SIG-M5 treated with dmso at 0.1 percent for 504 hours (cell line): Measurements from ENCODE around the gene TRPV2.

Source experiments
- DNase-seq: peaks from one replicate; lab custom pipeline; 2025; ENCODE audit not compliant: unreplicated experiment; lab: John Stamatoyannopoulos, UW

The TRPV2 gene

GRCh38 chr17:16473044-16474011, 58.0 kb downstream of the TRPV2 start:
- DNase-seq = no peak

DNA sequence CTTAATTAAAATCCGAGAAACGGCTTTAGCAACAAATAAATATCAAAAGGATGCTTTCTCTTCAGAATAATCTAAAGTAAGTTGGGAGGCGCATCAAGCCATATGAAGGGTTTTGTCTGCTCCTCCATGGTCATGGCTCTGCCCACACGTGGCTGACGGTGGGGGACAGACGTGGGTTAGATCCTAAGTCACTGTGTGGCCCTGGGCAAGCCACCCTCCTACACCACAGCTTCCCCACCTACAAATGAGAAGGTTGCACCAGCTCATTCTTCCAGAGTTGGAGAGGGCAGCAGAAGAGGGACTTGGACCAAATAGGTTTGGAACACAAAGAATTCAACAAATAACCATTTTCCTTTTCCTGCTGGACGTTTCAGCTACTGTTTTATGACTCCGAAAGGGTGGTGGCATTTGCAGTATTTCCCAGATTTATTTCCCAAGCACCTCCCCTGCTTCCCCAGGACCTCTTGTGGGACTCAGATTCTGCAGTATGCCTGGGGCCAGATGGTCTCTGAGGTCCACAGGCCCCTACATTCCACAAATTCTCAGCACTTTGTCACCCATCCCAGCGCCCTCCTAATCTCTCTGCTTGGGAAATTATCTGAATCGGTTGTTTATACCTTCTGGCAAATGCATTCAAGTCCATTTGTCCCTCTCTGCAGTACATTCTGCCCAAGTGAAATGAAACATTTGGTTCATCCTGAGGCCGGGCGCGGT, 58.8 kb downstream of the TRPV2 start:
- no peak for DNase-seq

GRCh38 chr17:16475179-16475704, 59.9 kb downstream of the TRPV2 start:
- no peak for DNase-seq

- no peak for DNase-seq
Measured at GRCh38 chr17:16477255-16477654, 61.9 kb downstream of the TRPV2 start.

DNA sequence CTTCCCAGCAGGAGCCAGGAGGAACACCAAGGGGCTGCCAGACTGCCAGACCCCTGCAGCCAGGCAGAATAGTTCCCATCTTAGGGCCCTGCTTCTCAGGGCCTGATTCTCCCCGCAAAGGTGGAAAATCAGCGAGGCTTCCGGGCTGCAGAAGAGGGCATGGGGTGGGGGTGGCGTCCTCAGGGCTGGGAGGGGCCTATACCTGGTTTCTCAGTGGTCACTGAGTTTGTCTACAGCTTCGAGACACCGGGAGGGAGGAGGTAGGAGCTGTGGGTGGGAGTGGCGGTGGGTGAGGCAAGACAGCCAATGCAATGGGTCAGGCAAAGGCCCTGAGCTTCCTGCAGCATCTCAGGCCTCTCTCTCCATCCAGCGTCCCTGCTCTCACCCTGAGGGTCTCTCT, 62.3 kb downstream of the TRPV2 start:
- DNase-seq = no peak

DNA sequence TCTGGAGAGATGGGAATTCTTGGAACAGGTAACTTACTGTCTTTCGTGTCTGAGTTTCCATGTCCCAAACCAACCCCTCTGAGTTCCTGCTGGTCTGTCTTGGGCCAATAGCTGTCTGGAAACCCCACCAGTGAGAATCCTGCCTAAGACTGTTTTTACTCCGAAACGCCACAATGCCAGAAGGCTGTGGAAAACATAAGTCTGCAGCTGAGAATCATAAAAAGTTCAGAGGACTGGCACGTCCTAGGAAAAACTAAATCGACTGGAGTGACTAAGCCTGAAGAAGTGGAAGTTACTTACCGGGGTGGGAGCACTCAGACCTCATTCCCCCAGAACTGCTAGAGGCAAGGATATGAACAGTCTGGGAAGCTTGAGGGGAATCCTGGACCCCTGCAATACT, 63.3 kb downstream of the TRPV2 start:
- no peak for DNase-seq

DNA sequence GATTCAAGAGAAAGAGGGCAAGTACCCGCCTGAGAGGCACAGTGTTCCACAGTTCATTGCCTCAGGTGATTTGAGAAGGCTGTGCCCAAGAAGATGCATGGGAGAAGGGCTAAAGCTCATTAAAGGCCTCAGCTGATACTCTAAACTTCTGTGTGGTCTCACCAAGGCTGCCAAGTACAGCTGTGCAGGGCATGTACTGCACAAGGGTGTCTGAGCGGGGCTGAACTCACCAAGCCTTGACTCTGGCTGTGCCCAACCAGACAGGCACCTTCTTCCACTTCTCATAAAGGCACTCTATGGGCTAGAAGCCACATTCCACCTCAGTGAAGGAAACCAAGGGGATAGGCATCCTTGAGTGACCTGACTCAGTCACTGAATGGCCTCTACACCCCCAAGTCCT, 63.9 kb downstream of the TRPV2 start:
- no peak for DNase-seq

DNA sequence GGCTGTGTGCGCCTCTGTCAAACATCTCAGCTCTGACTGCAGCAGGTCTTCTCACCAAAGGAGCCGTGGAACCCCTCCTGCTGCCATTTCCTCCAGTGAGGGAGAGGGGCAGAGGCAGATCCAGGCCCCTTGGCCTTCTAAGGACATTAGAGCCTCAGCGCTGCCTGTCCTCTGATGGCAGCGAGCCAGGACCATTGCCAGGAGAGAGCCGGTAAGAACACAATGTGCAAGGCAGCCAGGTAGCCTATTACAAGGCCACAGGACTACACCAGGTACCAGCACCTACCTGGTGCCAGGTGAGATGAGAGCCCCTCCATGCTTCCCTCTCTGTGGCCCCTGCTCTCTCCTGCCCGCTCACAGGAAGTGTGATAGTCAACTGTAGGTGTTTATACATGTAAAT, 65.6 kb downstream of the TRPV2 start:
- no peak for DNase-seq

DNA sequence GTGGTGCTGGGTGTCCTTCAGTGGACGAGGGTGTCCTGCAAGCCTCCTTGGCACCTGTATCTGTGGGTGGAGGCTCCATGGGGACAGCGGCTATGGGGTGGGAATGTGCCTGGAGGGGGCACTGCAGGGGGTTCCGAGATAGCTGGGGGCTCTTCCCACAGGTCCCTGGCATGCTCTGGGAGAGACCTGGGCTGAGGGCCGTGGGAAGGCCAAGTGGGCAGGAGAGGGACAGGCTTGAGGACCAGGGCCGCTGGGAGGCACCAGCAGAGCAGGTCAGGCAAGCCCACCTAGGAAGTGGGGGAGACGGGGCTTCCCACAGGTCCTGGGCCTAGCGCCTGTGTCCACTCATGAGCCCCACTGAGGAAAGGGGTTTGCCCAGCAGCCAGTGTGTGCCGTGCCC, 66.9 kb downstream of the TRPV2 start:
- DNase-seq = no peak

- no peak for DNase-seq
Measured at GRCh38 chr17:16483021-16483645, 67.8 kb downstream of the TRPV2 start.

GRCh38 chr17:16484445-16485175, 69.2 kb downstream of the TRPV2 start:
- DNase-seq = no peak
